GM12801 (cell line): ENCODE data around the gene NEK10.

Source experiments
- CTCF ChIP-seq: IDR thresholded peaks from one replicate; pipeline ENCODE4 v1.5.1; 2011; ENCODE audit warnings: control low read depth; ENCODE audit not compliant: insufficient read length; ENCODE audit errors: extremely low read depth

The NEK10 gene

GRCh38 chr3:27357665-27358258 is 11.4 kb downstream of the NEK10 start:
- TF ChIP-seq CTCF: no peak

GRCh38 chr3:27356976-27357375 is 12.2 kb downstream of the NEK10 start:
- no peak for TF ChIP-seq CTCF

GRCh38 chr3:27354588-27355203 is 14.5 kb downstream of the NEK10 start:
- no peak for TF ChIP-seq CTCF

- TF ChIP-seq CTCF: no peak
Observed at GRCh38 chr3:27354161-27354560, 15.0 kb downstream of the NEK10 start.

GRCh38 chr3:27353221-27353620 is 16.0 kb downstream of the NEK10 start:
- TF ChIP-seq CTCF: no peak

- no peak for TF ChIP-seq CTCF
Observed at GRCh38 chr3:27352047-27352446, 17.1 kb downstream of the NEK10 start.

- no peak for TF ChIP-seq CTCF
Observed at GRCh38 chr3:27349832-27350231, 19.4 kb downstream of the NEK10 start.
